IPS-15b (cell line): ENCODE results near the gene RAP1GAP2.
A peak's percentile ranks its signal among the peaks of the same experiment; 100 is the strongest.
"Not testable (repeated sequence)": the region's sequence is repeated elsewhere in the genome, so short reads cannot be mapped to it uniquely, and the experiment has no call there.

Experiments used
- H3K27me3 ChIP-seq: one replicate; pipeline ENCODE4 v1.6.1; 2013; ENCODE audit warnings: low read length; ENCODE audit not compliant: control insufficient read depth, insufficient read depth
- H3K36me3 ChIP-seq: one replicate; pipeline ENCODE4 v1.6.1; 2013; ENCODE audit warnings: low read length; ENCODE audit not compliant: control insufficient read depth, insufficient read depth
- H3K4me1 ChIP-seq: one replicate; pipeline ENCODE4 v1.6.1; 2013; ENCODE audit warnings: mild to moderate bottlenecking, low read length; ENCODE audit not compliant: control insufficient read depth, insufficient read depth
- H3K4me3 ChIP-seq: one replicate; pipeline ENCODE4 v1.5.1; 2013; ENCODE audit warnings: low read depth, low read length
- H3K9ac ChIP-seq: one replicate; pipeline ENCODE4 v1.6.1; 2013; ENCODE audit warnings: low read depth, mild to moderate bottlenecking, low read length
- H3K9me3 ChIP-seq: one replicate; pipeline ENCODE4 v1.6.1; 2013; ENCODE audit warnings: mild to moderate bottlenecking, low read length; ENCODE audit not compliant: control insufficient read depth, insufficient read depth

Gene RAP1GAP2

GRCh38 chr17:2986925-2987324 is 190.7 kb downstream of the RAP1GAP2 start:
- H3K4me1 ChIP-seq = no peaks in the 10 kb centered on the region
- H3K27me3 ChIP-seq = no peaks in the 10 kb centered on the region
- H3K4me3 ChIP-seq = no peak overlapping the region
- H3K36me3 ChIP-seq = no peaks in the 10 kb centered on the region
- H3K9ac ChIP-seq = no peak overlapping the region
- H3K9me3 ChIP-seq = no peaks in the 10 kb centered on the region

- H3K9ac ChIP-seq, H3K36me3 ChIP-seq: not testable (repeated sequence)
These were observed 193.2 kb downstream of the RAP1GAP2 start for GRCh38 chr17:2989396-2989795.

GRCh38 chr17:2989855-2990254 is 193.6 kb downstream of the RAP1GAP2 start:
- H3K9ac ChIP-seq = no peak overlapping the region
- H3K9me3 ChIP-seq = no peaks in the 10 kb centered on the region
- no peaks in the 10 kb centered on the region for H3K27me3 ChIP-seq
- no peaks in the 10 kb centered on the region for H3K36me3 ChIP-seq
- no peaks in the 10 kb centered on the region for H3K4me1 ChIP-seq
- no peak overlapping the region for H3K4me3 ChIP-seq

More at GRCh38 chr17:2989396-2989795, 193.2 kb downstream of the RAP1GAP2 start:
- not testable (repeated sequence) for H3K27me3 ChIP-seq, H3K4me3 ChIP-seq, H3K4me1 ChIP-seq, H3K9me3 ChIP-seq

GRCh38 chr17:2990396-2990795 is 194.2 kb downstream of the RAP1GAP2 start:
- no peak overlapping the region for H3K9ac ChIP-seq
- H3K27me3 ChIP-seq = no peaks in the 10 kb centered on the region
- no peaks in the 10 kb centered on the region for H3K9me3 ChIP-seq
- no peaks in the 10 kb centered on the region for H3K4me1 ChIP-seq
- H3K4me3 ChIP-seq = no peak overlapping the region
- peaks cover 5% of the 10 kb centered on the region for H3K36me3 ChIP-seq

- not testable (repeated sequence) for H3K4me1 ChIP-seq, H3K36me3 ChIP-seq, H3K9ac ChIP-seq, H3K9me3 ChIP-seq, H3K4me3 ChIP-seq, H3K27me3 ChIP-seq
These were observed 195.3 kb downstream of the RAP1GAP2 start for GRCh38 chr17:2991396-2992180.

GRCh38 chr17:2994441-2994840 is 198.2 kb downstream of the RAP1GAP2 start:
- Histone ChIP-seq H3K4me1 (no peaks in the 10 kb centered on the region), H3K27me3 (no peaks in the 10 kb centered on the region), H3K9ac (no peak overlapping the region), H3K36me3 (peaks cover 5% of the 10 kb centered on the region), H3K4me3 (no peak overlapping the region), H3K9me3 (no peaks in the 10 kb centered on the region)

GRCh38 chr17:2995377-2995776 is 199.1 kb downstream of the RAP1GAP2 start:
- peaks cover 5% of the 10 kb centered on the region for H3K36me3 ChIP-seq
- peak overlapping the region; percentile 24 for H3K9ac ChIP-seq

GRCh38 chr17:2995886-2996809 is 199.9 kb downstream of the RAP1GAP2 start:
- no peaks in the 10 kb centered on the region for H3K27me3 ChIP-seq
- no peak overlapping the region for H3K4me3 ChIP-seq
- H3K9me3 ChIP-seq = no peaks in the 10 kb centered on the region
- peaks cover 5% of the 10 kb centered on the region for H3K36me3 ChIP-seq
- H3K4me1 ChIP-seq = no peaks in the 10 kb centered on the region
- H3K9ac ChIP-seq = no peak overlapping the region

More at GRCh38 chr17:2995377-2995776, 199.1 kb downstream of the RAP1GAP2 start:
- H3K27me3 ChIP-seq = no peaks in the 10 kb centered on the region
- H3K9me3 ChIP-seq = no peaks in the 10 kb centered on the region
- H3K4me3 ChIP-seq = no peak overlapping the region
- H3K4me1 ChIP-seq = no peaks in the 10 kb centered on the region

- Histone ChIP-seq H3K36me3 (peaks cover 6% of the 10 kb centered on the region), H3K27me3 (no peaks in the 10 kb centered on the region), H3K4me3 (no peak overlapping the region), H3K9ac (no peak overlapping the region), H3K9me3 (no peaks in the 10 kb centered on the region), H3K4me1 (no peaks in the 10 kb centered on the region)
These were observed 200.8 kb downstream of the RAP1GAP2 start for GRCh38 chr17:2996810-2997670.

GRCh38 chr17:2998469-2998901 is 202.2 kb downstream of the RAP1GAP2 start:
- not testable (repeated sequence) for H3K4me3 ChIP-seq, H3K27me3 ChIP-seq, H3K4me1 ChIP-seq, H3K9ac ChIP-seq, H3K9me3 ChIP-seq
- peaks cover 13% of the 10 kb centered on the region for H3K36me3 ChIP-seq

GRCh38 chr17:3002538-3003295 is 206.5 kb downstream of the RAP1GAP2 start:
- Histone ChIP-seq H3K9ac (no peak overlapping the region), H3K27me3 (no peaks in the 10 kb centered on the region), H3K4me3 (no peak overlapping the region), H3K4me1 (no peaks in the 10 kb centered on the region), H3K36me3 (peaks cover 27% of the 10 kb centered on the region), H3K9me3 (no peaks in the 10 kb centered on the region)
